Fibroblast of mammary gland (primary cell): Measurements from ENCODE around the gene SNX15.

Experiments used
- DNase-seq: peaks from one replicate; pipeline ENCODE4 v3.0.0-alpha.2; 2010; ENCODE audit warnings: low read depth
- H3K4me3 ChIP-seq: 2 replicates; pipeline ENCODE4 v1.5.1; 2011; ENCODE audit warnings: low read depth, mild to moderate bottlenecking, low read length, moderate library complexity; ENCODE audit not compliant: control insufficient read depth
- CTCF ChIP-seq: conservative IDR thresholded peaks from 2 replicates; pipeline ENCODE4 v1.5.1; 2011; ENCODE audit warnings: low read depth, low read length, inconsistent platforms; ENCODE audit not compliant: control insufficient read depth, insufficient read depth

The SNX15 gene

GRCh38 chr11:65060913-65061408 lies 33.7 kb downstream of the SNX15 start:
- peak; percentile 33 for TF ChIP-seq CTCF
- H3K4me3 ChIP-seq, result no peak overlapping the region
- DNase-seq, result peak; percentile 38

- no peak overlapping the region for H3K4me3 ChIP-seq
- no peak for DNase-seq
- TF ChIP-seq CTCF, result no peak
Measured at GRCh38 chr11:65063532-65063931, 36.3 kb downstream of the SNX15 start.

- TF ChIP-seq CTCF, result no peak
- DNase-seq, result no peak
- H3K4me3 ChIP-seq, result no peak overlapping the region
Measured at GRCh38 chr11:65064847-65065240, 37.6 kb downstream of the SNX15 start.

GRCh38 chr11:65065851-65066250 lies 38.6 kb downstream of the SNX15 start:
- no peak for DNase-seq
- no peak for TF ChIP-seq CTCF
- H3K4me3 ChIP-seq, result no peak overlapping the region

GRCh38 chr11:65066315-65066714 lies 39.1 kb downstream of the SNX15 start:
- TF ChIP-seq CTCF, result no peak
- DNase-seq, result no peak
- no peak overlapping the region for H3K4me3 ChIP-seq

GRCh38 chr11:65066805-65067291 lies 39.6 kb downstream of the SNX15 start:
- DNase-seq, result no peak

More at GRCh38 chr11:65066805-65067291, 39.6 kb downstream of the SNX15 start:
- H3K4me3 ChIP-seq, result no peak overlapping the region
- no peak for TF ChIP-seq CTCF
